GM12878 (cell line): ENCODE results near the gene PRKG1. TPM values are rescaled to one million over a fixed set of nuclear protein-coding genes. Genes with fewer than 3 reads are reported as not detected.

Source experiments
- ATAC-seq: fragments of 200-7000 bp; cut with Tn5 transposase; 3 replicates; pipeline ENCODE4 v1.9.1; 2020; ENCODE audit warnings: mild to moderate bottlenecking, moderate library complexity
- BruUV-seq: library from RNA; stranded (reverse); fragments of 400-500 nt; replicated peaks from 2 replicates; lab custom pipeline; 2021; lab: Mats Ljungman, UMichigan
- CTCF ChIA-PET: fragments of 300-600 bp; sonication (Branson Sonifier 250); formaldehyde crosslinking; extraction: SDS; loops from one replicate; lab custom pipeline; 2021; ENCODE audit warnings: inconsistent platforms; lab: Yijun Ruan, JAX
- POLR2A ChIA-PET: fragments of 350-600 bp; formaldehyde crosslinking; extraction: SDS; loops from one replicate; lab custom pipeline; 2021; ENCODE audit warnings: inconsistent platforms; lab: Charles Lee
- RAD21 ChIA-PET: fragments of 300-600 bp; sonication (Branson Sonifier 250); formaldehyde crosslinking; loops from one replicate; lab custom pipeline; 2023; ENCODE audit warnings: antibody characterized with exemption; ENCODE audit not compliant: unreplicated experiment; lab: Charles Lee
- SMC1A ChIA-PET: fragments of 300-600 bp; sonication (Branson Sonifier 250); formaldehyde crosslinking; loops from one replicate; lab custom pipeline; 2023; ENCODE audit not compliant: unreplicated experiment, uncharacterized antibody; lab: Charles Lee
- DNase-seq: peaks from one replicate; pipeline ENCODE4 v3.0.0-alpha.2; 2011; ENCODE audit warnings: low read depth, low spot score
- FAIRE-seq: peaks from 3 replicates; lab custom pipeline; 2011; peaks lifted over from hg19 to GRCh38; lab: Jason Lieb, UNC
- H2AFZ ChIP-seq: 2 replicates; pipeline ENCODE4 v1.6.0; 2011; ENCODE audit warnings: low read depth, low read length, control low read depth; ENCODE audit not compliant: control insufficient read depth
- H3K27ac ChIP-seq: 2 replicates; pipeline ENCODE4 v1.5.1; 2011; ENCODE audit warnings: control low read depth; ENCODE audit not compliant: control insufficient read depth, insufficient read depth
- H3K27me3 ChIP-seq, 2 experiments: replicated peaks in 1 of 2; 2 replicates each; pipeline versions ENCODE4 v1.6.0 to v1.6.1; 2011; ENCODE audit warnings: low read length in 1 of 2; ENCODE audit not compliant: control insufficient read depth in 2 of 2, insufficient read depth in 2 of 2
- H3K36me3 ChIP-seq, 2 experiments: 2 replicates each; pipeline ENCODE4 v1.5.1; 2011; ENCODE audit warnings: low read length in 1 of 2; ENCODE audit not compliant: control insufficient read depth in 2 of 2, insufficient read depth in 2 of 2
- H3K4me1 ChIP-seq: 2 replicates; pipeline ENCODE4 v1.6.1; 2011; ENCODE audit warnings: mild to moderate bottlenecking, low read length, moderate library complexity, mixed read lengths; ENCODE audit not compliant: control insufficient read depth, insufficient read depth
- H3K4me2 ChIP-seq: 2 replicates; pipeline ENCODE4 v1.6.0; 2011; ENCODE audit warnings: control low read depth; ENCODE audit not compliant: control insufficient read depth, insufficient read depth
- H3K4me3 ChIP-seq: fragments of 200-600 bp; sonication (generic); 2 replicates; pipeline ENCODE4 v1.5.1; 2016
- H3K79me2 ChIP-seq: 2 replicates; pipeline ENCODE4 v1.6.0; 2011; ENCODE audit warnings: low read length; ENCODE audit not compliant: control insufficient read depth, insufficient read depth
- H3K9ac ChIP-seq: 2 replicates; pipeline ENCODE4 v1.8.0; 2011; ENCODE audit warnings: low read length, control low read depth, mixed read lengths; ENCODE audit not compliant: control insufficient read depth, insufficient read depth
- H3K9me3 ChIP-seq: replicated peaks from 3 replicates; pipeline ENCODE4 v1.5.1; 2011; ENCODE audit warnings: mild to moderate bottlenecking, low read length; ENCODE audit not compliant: control insufficient read depth, insufficient read depth
- H4K20me1 ChIP-seq: 2 replicates; pipeline ENCODE4 v1.6.0; 2011; ENCODE audit not compliant: control insufficient read depth, insufficient read depth
- BCL11A ChIP-seq: IDR thresholded peaks from 2 replicates; pipeline ENCODE4 v1.6.1; 2011; ENCODE audit warnings: low read depth, low read length
- CBX3 ChIP-seq: fragments of 200-600 bp; sonication (generic); IDR thresholded peaks from 2 replicates; pipeline ENCODE4 v1.6.1; 2016; ENCODE audit warnings: low read depth, borderline replicate concordance
- CREB1 ChIP-seq: IDR thresholded peaks from 2 replicates; pipeline ENCODE4 v1.6.1; 2012; ENCODE audit warnings: low read depth, mild to moderate bottlenecking, inconsistent platforms
- EZH2 ChIP-seq: IDR thresholded peaks from 2 replicates; pipeline ENCODE4 v1.6.1; 2012; ENCODE audit warnings: low read depth, mild to moderate bottlenecking, control low read depth, inconsistent platforms, low read length, borderline replicate concordance; ENCODE audit not compliant: control insufficient read depth
- POLR2AphosphoS5 ChIP-seq: IDR thresholded peaks from 2 replicates; pipeline ENCODE4 v1.6.1; 2011; ENCODE audit warnings: mild to moderate bottlenecking, low read length, inconsistent platforms
- RELB ChIP-seq: fragments of 450-650 bp; IDR thresholded peaks from 2 replicates; pipeline ENCODE4 v1.6.1; 2017; ENCODE audit warnings: low read depth, mild to moderate bottlenecking, moderate library complexity
- STAT3 ChIP-seq: IDR thresholded peaks from 2 replicates; pipeline ENCODE4 v1.6.1; 2011; ENCODE audit warnings: low read depth, low read length, improper control_type of control experiment
- WGBS: methylation state at CpG from one replicate; pipeline ENCODE4 v1.1.6; 2016; ENCODE audit warnings: low lambda C conversion rate; ENCODE audit not compliant: insufficient replicate concordance, insufficient coverage; ENCODE audit errors: missing lambda C conversion rate; 5-methylcytosine and 5-hydroxymethylcytosine counted together
- in situ Hi-C: fragments of 300-500 bp; cut with MboI; formaldehyde crosslinking; loops from 9 replicates; pipeline ENCODE4 v1.14.3; 2018; ENCODE audit warnings: mixed read lengths
- intact Hi-C: fragments of 100-400 bp; cut with micrococcal nuclease; formaldehyde crosslinking; loops from one replicate; pipeline ENCODE4 v1.14.2; 2022; ENCODE audit not compliant: unreplicated experiment
- polyA plus RNA-seq, 11 experiments: library from polyadenylated mRNA; depleted of rRNA in 4 of 11; unstranded in 6 of 11; stranded (reverse) in 5 of 11; fragments of >200 nt; fragmentation: Nextera tagmentation in 4 of 11; fragmentation: Illumina TruSeq in 1 of 11; extraction: Ambion mirVana in 4 of 11; extraction: Trizol in 1 of 11; gene quantifications; 1 replicate in 1 of 11; 2 replicates in 10 of 11; pipeline versions ENCODE4 v1.2.1 to v1.2.3, GENCODE V29; 2011 to 2016; ENCODE audit warnings: inconsistent platforms in 2 of 11, missing spikeins in 2 of 11, low read depth in 1 of 11
- total RNA-seq, 4 experiments: library from RNA; depleted of rRNA in 3 of 4; stranded (reverse); fragments of >200 nt in 3 of 4; fragmentation: Illumina TruSeq in 1 of 4; extraction: Trizol in 1 of 4; gene quantifications; 2 replicates each; pipeline versions ENCODE4 v1.2.1 to v1.2.3, GENCODE V29; 2013 to 2021
- TF ChIP-seq, protein P1 (sequence below): fragments of 450-650 bp; formaldehyde crosslinking; IDR thresholded peaks from 2 replicates; pipeline ENCODE4 v1.5.0; 2022; ENCODE audit warnings: mild to moderate bottlenecking, missing genetic modification characterization
- TF ChIP-seq, protein P2 (sequence below): fragments of 450-650 bp; IDR thresholded peaks from 2 replicates; pipeline ENCODE4 v1.6.1; 2017; ENCODE audit warnings: mild to moderate bottlenecking, low read depth, inconsistent platforms; ENCODE audit not compliant: poor library complexity, severe bottlenecking

Gene PRKG1
- total and polyA plus RNA-seq, 10 of the 15 experiments (the other 5 are each of a cell fraction or from before 2014, with no cell fraction given) = 0.04 to 0.05 TPM; not detected in 8

DNA sequence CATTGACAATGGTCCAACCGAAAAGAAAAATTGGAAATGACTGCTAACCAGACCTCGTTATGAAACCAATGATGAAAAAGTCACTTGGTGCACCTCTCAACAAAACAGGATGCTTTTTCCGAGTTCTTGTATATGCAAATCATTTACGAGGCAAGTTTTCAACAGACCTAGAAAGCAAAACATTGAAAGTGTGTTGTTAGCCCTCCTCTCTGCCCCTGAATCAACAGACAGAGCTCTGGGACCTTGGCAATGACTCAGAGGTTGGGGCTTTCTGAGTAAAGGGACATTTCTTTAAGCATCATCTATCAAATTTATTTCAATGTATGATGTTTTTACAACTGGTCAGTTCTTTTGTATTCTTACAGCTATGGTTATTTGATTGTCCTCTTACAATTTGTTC lies 1223.5 kb downstream of the PRKG1 start:
- RAD21 ChIA-PET = no interaction called here
- H3K27me3 ChIP-seq = no peaks in the 10 kb centered on the region
- H3K4me1 ChIP-seq = no peaks in the 10 kb centered on the region
- POLR2A ChIA-PET = no interaction called here
- intact Hi-C loops (no loop called here), in situ Hi-C loops (no loop called here)
- BruUV-seq = no TSS peak
- no peak for TF ChIP-seq CREB1
- no peak overlapping the region for H3K27ac ChIP-seq
- no peaks in the 10 kb centered on the region for H3K36me3 ChIP-seq
- DNase-seq = no peak
- no peaks in the 10 kb centered on the region for H4K20me1 ChIP-seq
- no peak for ATAC-seq
- SMC1A ChIA-PET = no interaction called here
- H3K4me3 ChIP-seq = no peak overlapping the region
- H3K9me3 ChIP-seq = no peaks in the 10 kb centered on the region
- no peak for FAIRE-seq
- no peak overlapping the region for H3K4me2 ChIP-seq
- H3K79me2 ChIP-seq = no peaks in the 10 kb centered on the region
- no peak overlapping the region for H2AFZ ChIP-seq
- CTCF ChIA-PET = no interaction called here
- 6% methylated on average over 4 of the region's 4 CpGs for WGBS
- H3K9ac ChIP-seq = no peak overlapping the region

DNA sequence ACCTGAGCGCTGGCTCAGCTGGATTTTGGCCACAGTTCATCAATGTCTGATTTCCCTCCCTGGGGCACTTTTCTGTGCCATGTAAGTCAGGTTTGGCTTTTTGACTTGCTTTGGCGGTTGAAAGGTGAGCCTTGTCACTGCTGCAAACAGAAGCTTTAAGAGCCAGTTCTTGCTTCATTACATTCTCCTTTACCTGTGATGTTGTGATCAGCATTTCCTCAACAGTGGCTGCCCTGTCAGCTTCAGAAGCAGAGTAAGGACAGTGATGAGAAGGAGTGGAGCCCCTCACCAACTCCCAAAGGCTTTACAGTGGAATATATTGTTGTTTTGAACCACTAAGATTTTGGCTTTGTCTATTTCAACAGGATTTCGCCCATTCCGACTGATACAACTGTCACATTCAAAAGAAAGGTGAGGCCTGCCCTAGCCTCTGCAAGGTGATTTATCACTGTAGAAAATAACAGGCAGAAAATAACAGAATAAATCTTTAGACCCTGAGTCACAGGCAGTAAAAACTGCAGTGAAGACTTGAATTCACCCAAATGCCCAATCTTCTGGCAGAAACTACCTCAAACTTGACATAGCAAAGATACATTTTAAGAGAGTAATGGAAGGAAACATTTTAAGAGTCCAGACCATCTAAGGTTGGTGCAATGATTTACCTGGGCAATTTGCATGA lies 1226.5 kb downstream of the PRKG1 start:
- no peaks in the 10 kb centered on the region for H3K27me3 ChIP-seq
- RAD21 ChIA-PET = no interaction called here
- H3K9ac ChIP-seq = no peak overlapping the region
- no peak overlapping the region for H2AFZ ChIP-seq
- no peaks in the 10 kb centered on the region for H3K4me1 ChIP-seq
- in situ Hi-C loops (no loop called here), intact Hi-C loops (no loop called here)
- H3K27ac ChIP-seq = no peak overlapping the region
- SMC1A ChIA-PET = no interaction called here
- H3K9me3 ChIP-seq = no peaks in the 10 kb centered on the region
- CTCF ChIA-PET = no interaction called here
- no TSS peak for BruUV-seq
- no peak for FAIRE-seq
- no peak for ATAC-seq
- H3K36me3 ChIP-seq = no peaks in the 10 kb centered on the region
- POLR2A ChIA-PET = no interaction called here
- H3K79me2 ChIP-seq = no peaks in the 10 kb centered on the region
- no peaks in the 10 kb centered on the region for H4K20me1 ChIP-seq
- no peak for DNase-seq
- H3K4me2 ChIP-seq = no peak overlapping the region
- WGBS = 33% methylated on average over 4 of the region's 4 CpGs
- no peak overlapping the region for H3K4me3 ChIP-seq
- TF ChIP-seq EZH2 = no peak
- TF ChIP-seq, protein P1, sequence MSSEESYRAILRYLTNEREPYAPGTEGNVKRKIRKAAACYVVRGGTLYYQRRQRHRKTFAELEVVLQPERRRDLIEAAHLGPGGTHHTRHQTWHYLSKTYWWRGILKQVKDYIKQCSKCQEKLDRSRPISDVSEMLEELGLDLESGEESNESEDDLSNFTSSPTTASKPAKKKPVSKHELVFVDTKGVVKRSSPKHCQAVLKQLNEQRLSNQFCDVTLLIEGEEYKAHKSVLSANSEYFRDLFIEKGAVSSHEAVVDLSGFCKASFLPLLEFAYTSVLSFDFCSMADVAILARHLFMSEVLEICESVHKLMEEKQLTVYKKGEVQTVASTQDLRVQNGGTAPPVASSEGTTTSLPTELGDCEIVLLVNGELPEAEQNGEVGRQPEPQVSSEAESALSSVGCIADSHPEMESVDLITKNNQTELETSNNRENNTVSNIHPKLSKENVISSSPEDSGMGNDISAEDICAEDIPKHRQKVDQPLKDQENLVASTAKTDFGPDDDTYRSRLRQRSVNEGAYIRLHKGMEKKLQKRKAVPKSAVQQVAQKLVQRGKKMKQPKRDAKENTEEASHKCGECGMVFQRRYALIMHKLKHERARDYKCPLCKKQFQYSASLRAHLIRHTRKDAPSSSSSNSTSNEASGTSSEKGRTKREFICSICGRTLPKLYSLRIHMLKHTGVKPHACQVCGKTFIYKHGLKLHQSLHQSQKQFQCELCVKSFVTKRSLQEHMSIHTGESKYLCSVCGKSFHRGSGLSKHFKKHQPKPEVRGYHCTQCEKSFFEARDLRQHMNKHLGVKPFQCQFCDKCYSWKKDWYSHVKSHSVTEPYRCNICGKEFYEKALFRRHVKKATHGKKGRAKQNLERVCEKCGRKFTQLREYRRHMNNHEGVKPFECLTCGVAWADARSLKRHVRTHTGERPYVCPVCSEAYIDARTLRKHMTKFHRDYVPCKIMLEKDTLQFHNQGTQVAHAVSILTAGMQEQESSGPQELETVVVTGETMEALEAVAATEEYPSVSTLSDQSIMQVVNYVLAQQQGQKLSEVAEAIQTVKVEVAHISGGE (CRISPR knock-in tag) = no peak
- no peak for TF ChIP-seq RELB
- no peak for TF ChIP-seq BCL11A
- no peak for TF ChIP-seq POLR2AphosphoS5
- TF ChIP-seq STAT3 = no peak
- no peak for TF ChIP-seq CBX3
- TF ChIP-seq, protein P2, sequence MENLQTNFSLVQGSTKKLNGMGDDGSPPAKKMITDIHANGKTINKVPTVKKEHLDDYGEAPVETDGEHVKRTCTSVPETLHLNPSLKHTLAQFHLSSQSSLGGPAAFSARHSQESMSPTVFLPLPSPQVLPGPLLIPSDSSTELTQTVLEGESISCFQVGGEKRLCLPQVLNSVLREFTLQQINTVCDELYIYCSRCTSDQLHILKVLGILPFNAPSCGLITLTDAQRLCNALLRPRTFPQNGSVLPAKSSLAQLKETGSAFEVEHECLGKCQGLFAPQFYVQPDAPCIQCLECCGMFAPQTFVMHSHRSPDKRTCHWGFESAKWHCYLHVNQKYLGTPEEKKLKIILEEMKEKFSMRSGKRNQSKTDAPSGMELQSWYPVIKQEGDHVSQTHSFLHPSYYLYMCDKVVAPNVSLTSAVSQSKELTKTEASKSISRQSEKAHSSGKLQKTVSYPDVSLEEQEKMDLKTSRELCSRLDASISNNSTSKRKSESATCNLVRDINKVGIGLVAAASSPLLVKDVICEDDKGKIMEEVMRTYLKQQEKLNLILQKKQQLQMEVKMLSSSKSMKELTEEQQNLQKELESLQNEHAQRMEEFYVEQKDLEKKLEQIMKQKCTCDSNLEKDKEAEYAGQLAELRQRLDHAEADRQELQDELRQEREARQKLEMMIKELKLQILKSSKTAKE = no peak
